Breast epithelium (tissue), 4 donors: ENCODE data around the gene DDX49. TPM values are rescaled to one million over a fixed set of nuclear protein-coding genes. Genes with fewer than 3 reads are reported as not detected.
A peak's percentile ranks its signal among the peaks of the same experiment; 100 is the strongest.

ENCODE experiments used
- DNase-seq, 2 donors: peaks; one replicate each; pipeline ENCODE4 v3.0.0-alpha.2; 2019; ENCODE audit warnings: low spot score in 2 of 2
- H3K27ac ChIP-seq, 2 donors: fragments of 200-600 bp; sonication (generic) in 1 of 2; one replicate each; pipeline ENCODE4 v1.5.1; 2016 to 2019; ENCODE audit warnings: mild to moderate bottlenecking in 1 of 2
- H3K27me3 ChIP-seq, 2 donors: fragments of 200-600 bp; sonication (generic) in 1 of 2; one replicate each; pipeline versions ENCODE4 v1.5.1 to v1.6.0; 2017 to 2019; ENCODE audit warnings: control low read depth in 1 of 2, mild to moderate bottlenecking in 1 of 2
- H3K36me3 ChIP-seq: fragments of 200-600 bp; one replicate; pipeline ENCODE4 v1.5.1; 2019
- H3K4me1 ChIP-seq, 2 donors: fragments of 200-600 bp; sonication (generic); one replicate each; pipeline ENCODE4 v1.5.1; 2016 to 2019; ENCODE audit warnings: control low read depth in 1 of 2
- H3K4me3 ChIP-seq, 3 donors: fragments of 200-600 bp; sonication (generic); 1 replicate in 2 of 3; 2 replicates in 1 of 3; pipeline ENCODE4 v1.5.1; 2016 to 2019; ENCODE audit warnings: mild to moderate bottlenecking in 3 of 3, moderate library complexity in 2 of 3
- H3K9me3 ChIP-seq, 2 donors: fragments of 200-600 bp; sonication (generic) in 1 of 2; one replicate each; pipeline ENCODE4 v1.5.1; 2016 to 2019; ENCODE audit warnings: control low read depth in 1 of 2
- CTCF ChIP-seq, 3 donors: fragments of 450-650 bp; IDR thresholded peaks; one replicate each; pipeline ENCODE4 v1.5.1; 2016 to 2017; ENCODE audit warnings: antibody characterized with exemption in 3 of 3, mild to moderate bottlenecking in 3 of 3, moderate library complexity in 3 of 3
- POLR2A ChIP-seq: fragments of 450-650 bp; IDR thresholded peaks from one replicate; pipeline ENCODE4 v1.6.1; 2016; ENCODE audit warnings: antibody characterized with exemption, mild to moderate bottlenecking, moderate library complexity
- POLR2AphosphoS5 ChIP-seq, 3 donors: sonication (generic); formaldehyde crosslinking; IDR thresholded peaks; one replicate each; pipeline ENCODE4 v1.6.1; 2017; ENCODE audit warnings: antibody characterized with exemption in 3 of 3
- intact Hi-C: fragments of 100-400 bp; cut with DNase I; formaldehyde crosslinking; loops from one replicate; pipeline ENCODE4 v1.15.1; 2023; ENCODE audit warnings: low total_unique reads
- total RNA-seq, 3 donors: library from RNA; depleted of rRNA; stranded (reverse); fragments of >200 nt; gene quantifications; one replicate each; pipeline ENCODE4 v1.1.0, GENCODE V29; 2016

The DDX49 gene
- total RNA-seq, 3 donors from 2014 or later = 34.1 to 44.9 (median 40.2) TPM

DNA sequence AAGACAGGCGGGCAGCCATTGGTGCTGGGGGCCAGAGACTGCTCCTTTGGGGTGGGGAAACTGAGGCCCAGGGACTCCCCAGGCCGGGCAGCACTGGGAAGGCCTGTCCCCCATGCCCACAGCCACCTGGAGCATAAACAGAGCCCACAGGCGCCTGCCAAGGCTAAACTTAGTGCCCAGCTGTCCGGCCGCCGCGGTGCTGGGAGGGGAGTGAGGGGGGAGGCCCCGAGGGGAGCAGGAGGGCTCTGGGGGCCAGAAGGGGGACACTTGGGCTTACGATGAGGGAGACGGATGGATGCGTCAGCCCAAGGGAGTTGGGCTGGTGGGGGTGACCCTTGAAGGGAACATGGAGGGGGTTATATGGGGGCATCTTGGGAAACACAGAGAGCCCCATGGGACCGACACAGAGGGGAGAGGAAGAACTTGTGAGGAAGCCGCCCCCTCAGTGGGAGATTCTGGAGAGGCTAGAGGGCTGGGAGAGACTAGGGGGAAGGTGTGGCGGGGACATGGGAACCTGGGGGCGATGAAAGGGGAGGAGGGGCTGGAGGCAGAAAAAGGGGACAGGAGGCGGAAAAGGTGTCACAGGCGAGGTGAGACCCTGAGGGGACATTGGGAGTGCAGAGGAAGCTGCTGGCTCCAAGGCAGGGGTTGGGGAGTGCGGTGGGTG lies 25.8 kb upstream of the DDX49 start:
- Histone ChIP-seq H3K27me3 (peaks cover 2 to 10% of the 10 kb centered on the region in 2 donors), H3K4me3 (peak overlapping the region in 2 of 3 donors; percentile 53 to 74), H3K27ac (no peak overlapping the region), H3K36me3 (no peaks in the 10 kb centered on the region), H3K4me1 (peaks cover 8 to 13% of the 10 kb centered on the region in 2 donors), H3K9me3 (no peaks in the 10 kb centered on the region)
- TF ChIP-seq POLR2AphosphoS5 (IDR thresholded peaks at IDR 0.05) = no peak
- no peak for TF ChIP-seq CTCF (IDR thresholded peaks at IDR 0.05)
- TF ChIP-seq POLR2A = no peak
- intact Hi-C loops = no loop called here
- DNase-seq = no peak

GRCh38 chr19:18894254-18895037 lies 25.1 kb upstream of the DDX49 start:
- no peaks in the 10 kb centered on the region for H3K36me3 ChIP-seq
- TF ChIP-seq POLR2AphosphoS5 (IDR thresholded peaks at IDR 0.05) = no peak
- no peak for TF ChIP-seq CTCF (IDR thresholded peaks at IDR 0.05)
- no peak for TF ChIP-seq POLR2A
- H3K4me1 ChIP-seq = peaks cover 8 to 13% of the 10 kb centered on the region in 2 donors
- no peaks in the 10 kb centered on the region for H3K9me3 ChIP-seq
- intact Hi-C loops = no loop called here
- H3K4me3 ChIP-seq = peak overlapping the region in 2 of 3 donors; percentile 53 to 74
- peaks cover 2 to 10% of the 10 kb centered on the region in 2 donors for H3K27me3 ChIP-seq
- no peak overlapping the region for H3K27ac ChIP-seq
- DNase-seq = no peak

DNA sequence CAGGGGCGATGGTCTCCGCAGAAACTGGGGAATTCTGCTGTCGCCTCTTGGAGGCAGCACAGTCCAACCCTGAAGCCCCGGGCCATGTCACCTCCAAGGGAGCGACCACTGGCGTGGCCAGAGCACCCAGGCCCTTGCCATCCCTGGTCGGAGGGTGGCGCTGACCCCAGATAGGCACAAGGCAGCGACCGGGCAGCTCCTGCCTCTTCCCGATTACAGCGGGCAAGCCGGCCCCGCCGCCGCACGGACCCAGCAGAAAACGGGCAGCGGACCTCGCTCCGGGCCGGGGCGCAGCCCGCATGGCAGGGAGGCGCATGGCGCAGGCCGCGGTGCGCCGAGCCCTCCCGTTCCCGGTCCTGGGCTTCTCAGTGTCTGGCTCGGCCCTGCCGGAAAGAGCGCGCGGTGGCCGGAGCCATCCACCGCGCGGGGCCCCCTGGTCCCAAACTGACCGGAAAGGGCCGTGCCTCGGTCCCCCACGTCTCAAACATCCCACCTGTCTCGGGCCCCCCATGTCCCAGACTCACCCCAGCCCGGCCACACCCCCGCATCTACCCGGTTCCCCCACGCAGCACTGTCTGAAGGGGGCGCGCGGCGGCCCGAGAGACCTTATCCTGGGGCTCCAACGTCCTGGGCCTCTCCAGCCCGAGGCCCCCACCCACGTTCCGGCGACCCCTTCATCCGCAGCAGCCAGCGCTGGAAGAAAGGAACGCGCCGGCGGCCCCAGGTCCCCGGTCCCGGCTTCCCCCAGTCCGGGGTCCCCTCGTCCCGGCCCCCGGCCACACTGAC lies 24.3 kb upstream of the DDX49 start:
- intact Hi-C loops = no loop called here
- peak overlapping the region; percentile 31 to 74 (median 53) for H3K4me3 ChIP-seq
- peaks cover 2 to 10% of the 10 kb centered on the region in 2 donors for H3K27me3 ChIP-seq
- DNase-seq = no peak
- no peak overlapping the region for H3K27ac ChIP-seq
- no peaks in the 10 kb centered on the region for H3K9me3 ChIP-seq
- peaks cover 8 to 13% of the 10 kb centered on the region in 2 donors for H3K4me1 ChIP-seq
- TF ChIP-seq CTCF (IDR thresholded peaks at IDR 0.05) = peak in 1 of 3 donors; percentile 14
- no peak for TF ChIP-seq POLR2AphosphoS5 (IDR thresholded peaks at IDR 0.05)
- no peak for TF ChIP-seq POLR2A
- H3K36me3 ChIP-seq = no peaks in the 10 kb centered on the region

DNA sequence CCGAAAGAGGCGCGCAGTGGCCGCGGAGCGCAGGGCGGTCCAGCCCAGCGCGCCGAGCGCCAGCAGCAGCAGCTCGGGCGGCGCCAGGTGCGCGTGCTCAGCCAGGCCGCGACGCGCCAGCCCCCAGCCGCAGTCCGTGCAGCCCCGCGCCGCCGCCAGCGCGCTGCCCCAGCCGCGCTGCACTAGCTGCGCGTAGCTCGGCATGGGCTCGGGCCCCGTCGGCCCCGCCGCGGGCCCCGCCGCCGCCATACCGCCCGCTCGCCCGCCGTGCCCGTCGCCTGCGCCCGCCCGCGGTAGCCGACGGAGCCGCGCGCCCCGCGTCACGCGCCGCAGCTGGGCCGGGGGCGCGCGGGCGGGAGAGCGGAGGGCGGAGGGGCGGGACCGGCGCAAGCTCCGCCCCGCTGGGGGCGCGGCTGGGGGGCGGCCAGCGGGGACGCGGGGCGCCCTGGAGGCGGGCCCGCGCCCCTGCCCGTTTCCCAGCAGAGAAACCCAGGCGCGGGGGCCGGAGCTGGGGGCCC lies 23.6 kb upstream of the DDX49 start, which contains the start of gene CERS1:
CERS1 (minus strand) TSS at position 335 of the 518 bp plus-strand sequence; CDS start at position 249, 86 bp downstream.
- intact Hi-C loops = no loop called here
- Histone ChIP-seq H3K4me1 (peaks cover 8 to 13% of the 10 kb centered on the region in 2 donors), H3K4me3 (peak within 1 kb of the TSS; percentile 31 to 74 (median 53)), H3K36me3 (no peaks in the 10 kb centered on the region), H3K9me3 (no peaks in the 10 kb centered on the region), H3K27me3 (peaks cover 2 to 10% of the 10 kb centered on the region in 2 donors), H3K27ac (no peak within 1 kb of the TSS)
- no peak for TF ChIP-seq POLR2AphosphoS5 (IDR thresholded peaks at IDR 0.05)
- TF ChIP-seq CTCF (IDR thresholded peaks at IDR 0.05) = no peak
- TF ChIP-seq POLR2A = no peak
- no peak for DNase-seq
